IMR-90 (cell line): ENCODE results near the gene DHRSX. TPM values are rescaled to one million over a fixed set of nuclear protein-coding genes. Genes with fewer than 3 reads are reported as not detected.

Experiments
- ATAC-seq: fragments of 200-7000 bp; cut with Tn5 transposase; 2 replicates; pipeline ENCODE4 v1.9.1; 2020; ENCODE audit warnings: low read depth, mild to moderate bottlenecking, moderate library complexity
- BruUV-seq: library from RNA; stranded (reverse); fragments of 400-500 nt; replicated peaks from 2 replicates; lab custom pipeline; 2021; lab: Mats Ljungman, UMichigan
- CTCF ChIA-PET: fragments of 300-600 bp; formaldehyde crosslinking; extraction: SDS; loops from one replicate; lab custom pipeline; 2021; ENCODE audit warnings: antibody characterized with exemption; lab: Yijun Ruan, JAX
- POLR2A ChIA-PET: fragments of 300-600 bp; sonication (Branson Sonifier 250); formaldehyde crosslinking; loops from one replicate; lab custom pipeline; 2022; ENCODE audit warnings: antibody characterized with exemption; ENCODE audit not compliant: unreplicated experiment; lab: Charles Lee
- DNase-seq: peaks from one replicate; pipeline ENCODE4 v3.0.0; 2013
- H2AFZ ChIP-seq: replicated peaks from 2 replicates; pipeline ENCODE3; 2013; ENCODE audit warnings: low read length, mild to moderate bottlenecking; ENCODE audit not compliant: poor library complexity
- H2AK5ac ChIP-seq: 2 replicates; pipeline ENCODE4 v1.6.1; 2013; ENCODE audit warnings: low read depth, low read length, inconsistent platforms
- H2AK9ac ChIP-seq: replicated peaks from 2 replicates; pipeline ENCODE3; 2013; ENCODE audit warnings: mild to moderate bottlenecking, low read depth, low read length, moderate library complexity; ENCODE audit not compliant: poor library complexity
- H2BK120ac ChIP-seq: 2 replicates; pipeline ENCODE4 v1.6.1; 2013; ENCODE audit warnings: low read depth, low read length, inconsistent platforms
- H2BK15ac ChIP-seq: 3 replicates; pipeline ENCODE4 v1.6.1; 2013; ENCODE audit warnings: low read depth, low read length, inconsistent platforms
- H2BK20ac ChIP-seq: 2 replicates; pipeline ENCODE4 v1.6.1; 2013; ENCODE audit warnings: low read depth, mild to moderate bottlenecking, inconsistent platforms, low read length, moderate library complexity
- H2BK5ac ChIP-seq: 2 replicates; pipeline ENCODE4 v1.6.1; 2013; ENCODE audit warnings: mild to moderate bottlenecking, low read depth, low read length, inconsistent platforms; ENCODE audit not compliant: poor library complexity, severe bottlenecking
- H3K14ac ChIP-seq: replicated peaks from 2 replicates; pipeline ENCODE4 v1.6.1; 2013; ENCODE audit warnings: low read depth, low read length, inconsistent platforms
- H3K18ac ChIP-seq: 2 replicates; pipeline ENCODE4 v1.6.1; 2013; ENCODE audit warnings: low read depth, low read length, control low read depth
- H3K23ac ChIP-seq: 2 replicates; pipeline ENCODE4 v1.6.1; 2013; ENCODE audit warnings: low read depth, low read length, inconsistent platforms
- H3K27ac ChIP-seq: 2 replicates; pipeline ENCODE4 v1.5.1; 2013; ENCODE audit warnings: mild to moderate bottlenecking, control low read depth, low read length; ENCODE audit not compliant: insufficient read depth
- H3K27me3 ChIP-seq: 2 replicates; pipeline ENCODE4 v1.6.1; 2013; ENCODE audit warnings: low read length; ENCODE audit not compliant: control insufficient read depth, insufficient read depth
- H3K36me3 ChIP-seq: 2 replicates; pipeline ENCODE4 v1.6.1; 2013; ENCODE audit warnings: low read length, mixed read lengths; ENCODE audit not compliant: control insufficient read depth, insufficient read depth
- H3K4ac ChIP-seq: 2 replicates; pipeline ENCODE4 v1.6.1; 2013; ENCODE audit warnings: low read depth, low read length, inconsistent platforms
- H3K4me1 ChIP-seq: 2 replicates; pipeline ENCODE4 v1.6.1; 2013; ENCODE audit warnings: low read length, mixed read lengths; ENCODE audit not compliant: control insufficient read depth, insufficient read depth
- H3K4me2 ChIP-seq: 2 replicates; pipeline ENCODE4 v1.6.1; 2013; ENCODE audit warnings: low read depth, mild to moderate bottlenecking, control low read depth, low read length, moderate library complexity
- H3K4me3 ChIP-seq: 2 replicates; pipeline ENCODE4 v1.5.1; 2013; ENCODE audit warnings: low read depth, mild to moderate bottlenecking, control low read depth, low read length, moderate library complexity; ENCODE audit not compliant: insufficient read depth
- H3K56ac ChIP-seq: 2 replicates; pipeline ENCODE4 v1.6.1; 2013; ENCODE audit warnings: low read length, inconsistent platforms; ENCODE audit not compliant: insufficient read depth; ENCODE audit errors: extremely low read depth
- H3K79me1 ChIP-seq, 2 experiments: 2 replicates each; pipeline ENCODE4 v1.6.1; 2013; ENCODE audit warnings: low read length in 2 of 2, inconsistent platforms in 1 of 2, low read depth in 1 of 2
- H3K9ac ChIP-seq: 2 replicates; pipeline ENCODE4 v1.6.1; 2013; ENCODE audit warnings: low read depth, low read length, control low read depth
- H3K9me1 ChIP-seq: 2 replicates; pipeline ENCODE4 v1.6.1; 2013; ENCODE audit warnings: low read length, inconsistent platforms; ENCODE audit not compliant: insufficient read depth
- H3K9me3 ChIP-seq: 2 replicates; pipeline ENCODE4 v1.6.1; 2013; ENCODE audit warnings: low read length; ENCODE audit not compliant: control insufficient read depth, insufficient read depth
- H4K20me1 ChIP-seq: 2 replicates; pipeline ENCODE4 v1.6.1; 2013; ENCODE audit warnings: low read length, inconsistent platforms; ENCODE audit not compliant: insufficient read depth
- H4K5ac ChIP-seq: 2 replicates; pipeline ENCODE4 v1.6.1; 2013; ENCODE audit warnings: mild to moderate bottlenecking, low read depth, low read length, control low read depth
- H4K8ac ChIP-seq, 2 experiments: 2 replicates each; pipeline ENCODE4 v1.6.1; 2013; ENCODE audit warnings: low read depth in 2 of 2, low read length in 2 of 2, control low read depth in 1 of 2, inconsistent platforms in 1 of 2
- H4K91ac ChIP-seq: 2 replicates; pipeline ENCODE4 v1.6.1; 2013; ENCODE audit warnings: low read depth, low read length, inconsistent platforms; ENCODE audit not compliant: insufficient read depth
- BHLHE40 ChIP-seq: fragments of 150-350 bp; IDR thresholded peaks from 2 replicates; pipeline ENCODE4 v1.6.1; 2016; ENCODE audit warnings: mild to moderate bottlenecking, low read depth, low read length
- CEBPB ChIP-seq: IDR thresholded peaks from 2 replicates; pipeline ENCODE4 v1.6.1; 2012; ENCODE audit warnings: low read depth, low read length, improper control_type of control experiment
- CHD1 ChIP-seq: IDR thresholded peaks from 2 replicates; pipeline ENCODE4 v1.6.1; 2012; ENCODE audit warnings: low read depth, low read length, improper control_type of control experiment
- FOS ChIP-seq: fragments of 150-350 bp; IDR thresholded peaks from 2 replicates; pipeline ENCODE4 v1.6.1; 2016; ENCODE audit warnings: low read depth, low read length
- MAZ ChIP-seq: IDR thresholded peaks from 2 replicates; pipeline ENCODE4 v1.6.1; 2012; ENCODE audit warnings: low read depth, mild to moderate bottlenecking, low read length, improper control_type of control experiment, moderate library complexity, borderline replicate concordance
- RAD21 ChIP-seq: IDR thresholded peaks from 2 replicates; pipeline ENCODE4 v1.6.1; 2012; ENCODE audit warnings: low read length, improper control_type of control experiment
- RCOR1 ChIP-seq: IDR thresholded peaks from 2 replicates; pipeline ENCODE4 v1.6.1; 2012; ENCODE audit warnings: mild to moderate bottlenecking, low read length, improper control_type of control experiment; ENCODE audit not compliant: insufficient replicate concordance
- RFX5 ChIP-seq: IDR thresholded peaks from 2 replicates; pipeline ENCODE4 v1.8.0; 2012; ENCODE audit warnings: low read depth, mild to moderate bottlenecking, low read length, moderate library complexity
- SMC3 ChIP-seq: fragments of 150-350 bp; IDR thresholded peaks from 2 replicates; pipeline ENCODE4 v1.6.1; 2016; ENCODE audit warnings: low read depth, mild to moderate bottlenecking, antibody characterized with exemption, low read length, moderate library complexity
- WGBS, 2 experiments: methylation state at CpG; one replicate each; pipeline versions ENCODE4 v1.1.5 to v1.1.7; 2013; ENCODE audit warnings: missing lambda C conversion rate in 2 of 2; ENCODE audit not compliant: insufficient read length in 1 of 2; ENCODE audit errors: extremely low coverage in 2 of 2; 5-methylcytosine and 5-hydroxymethylcytosine counted together
- dilution Hi-C: fragments of 300-500 bp; cut with HindIII; formaldehyde crosslinking; loops from one replicate; pipeline ENCODE4 v1.14.3; 2018; ENCODE audit warnings: low sequenced_read_pairs; ENCODE audit not compliant: unreplicated experiment
- in situ Hi-C: fragments of 300-500 bp; cut with MboI; formaldehyde crosslinking; loops from 3 replicates; pipeline ENCODE4 v1.14.3; 2019; ENCODE audit warnings: low sequenced_read_pairs, inconsistent platforms, mixed read lengths
- intact Hi-C: fragments of 100-400 bp; cut with micrococcal nuclease; formaldehyde crosslinking; loops from 2 replicates; pipeline ENCODE4 v1.10.0; 2022
- polyA plus RNA-seq, 3 experiments: library from polyadenylated mRNA; depleted of rRNA; stranded (reverse); fragments of >200 nt; gene quantifications; 2 replicates each; pipeline ENCODE4 v1.2.3, GENCODE V29; 2012; ENCODE audit warnings: low replicate concordance in 1 of 3
- total RNA-seq: library from RNA; depleted of rRNA; stranded (reverse); fragments of >200 nt; gene quantifications from 2 replicates; pipeline ENCODE4 v1.2.3, GENCODE V29; 2012
- TF ChIP-seq, protein P1 (sequence below): fragments of 150-350 bp; IDR thresholded peaks from 2 replicates; pipeline ENCODE4 v1.6.1; 2016; ENCODE audit warnings: low read depth, mild to moderate bottlenecking, low read length, moderate library complexity, borderline replicate concordance
- TF ChIP-seq, protein P2 (sequence below): conservative IDR thresholded peaks from 2 replicates; pipeline ENCODE4 v1.5.1; 2012; ENCODE audit warnings: mild to moderate bottlenecking, low read depth, low read length, improper control_type of control experiment

Gene DHRSX
- total and polyA plus RNA-seq, 2 of the 4 experiments (the other 2 are of a cell fraction) = 26.2 to 38.0 TPM

DNA sequence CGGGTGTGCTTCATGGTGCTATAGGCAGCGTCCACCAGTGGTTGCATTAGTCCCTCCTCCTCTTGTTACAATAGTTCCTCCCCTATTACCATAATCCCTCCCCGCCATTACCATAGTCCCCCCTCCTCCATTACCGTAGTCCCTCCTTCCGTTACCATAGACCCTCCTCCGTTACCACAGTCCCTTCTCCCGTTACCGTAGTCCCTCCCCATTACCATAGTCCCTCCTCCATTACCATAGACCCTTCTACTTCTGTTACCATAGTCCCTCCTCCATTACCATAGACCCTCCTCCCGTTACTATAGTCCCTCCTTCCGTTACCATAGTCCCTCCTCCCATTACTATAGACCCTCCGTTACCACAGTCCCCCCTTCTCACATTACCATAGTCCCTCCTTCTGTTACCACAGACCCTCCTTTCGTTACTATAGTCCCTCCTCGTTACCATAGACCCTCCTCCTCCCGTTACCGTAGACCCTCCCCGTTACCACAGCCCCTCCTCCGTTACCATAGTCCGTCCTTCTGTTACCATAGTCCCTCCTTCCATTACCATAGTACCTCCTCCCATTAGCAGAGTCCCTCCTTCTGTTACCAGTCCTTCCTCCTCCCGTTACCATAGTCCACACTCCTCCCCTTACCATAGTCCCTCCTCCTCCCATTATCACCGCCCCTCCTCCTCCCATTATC is 129.6 kb downstream of the DHRSX start:
- no peak overlapping the region for H2BK15ac ChIP-seq
- TF ChIP-seq SMC3 = no peak
- TF ChIP-seq MAZ = no peak
- TF ChIP-seq BHLHE40 = no peak
- no peak for TF ChIP-seq RCOR1
- TF ChIP-seq RAD21 = no peak
- TF ChIP-seq, protein P1, sequence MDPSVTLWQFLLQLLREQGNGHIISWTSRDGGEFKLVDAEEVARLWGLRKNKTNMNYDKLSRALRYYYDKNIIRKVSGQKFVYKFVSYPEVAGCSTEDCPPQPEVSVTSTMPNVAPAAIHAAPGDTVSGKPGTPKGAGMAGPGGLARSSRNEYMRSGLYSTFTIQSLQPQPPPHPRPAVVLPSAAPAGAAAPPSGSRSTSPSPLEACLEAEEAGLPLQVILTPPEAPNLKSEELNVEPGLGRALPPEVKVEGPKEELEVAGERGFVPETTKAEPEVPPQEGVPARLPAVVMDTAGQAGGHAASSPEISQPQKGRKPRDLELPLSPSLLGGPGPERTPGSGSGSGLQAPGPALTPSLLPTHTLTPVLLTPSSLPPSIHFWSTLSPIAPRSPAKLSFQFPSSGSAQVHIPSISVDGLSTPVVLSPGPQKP = no peak
- TF ChIP-seq RFX5 = no peak
- no peak for TF ChIP-seq FOS
- no peak for TF ChIP-seq CHD1
- no peak for TF ChIP-seq CEBPB
- TF ChIP-seq, protein P2, sequence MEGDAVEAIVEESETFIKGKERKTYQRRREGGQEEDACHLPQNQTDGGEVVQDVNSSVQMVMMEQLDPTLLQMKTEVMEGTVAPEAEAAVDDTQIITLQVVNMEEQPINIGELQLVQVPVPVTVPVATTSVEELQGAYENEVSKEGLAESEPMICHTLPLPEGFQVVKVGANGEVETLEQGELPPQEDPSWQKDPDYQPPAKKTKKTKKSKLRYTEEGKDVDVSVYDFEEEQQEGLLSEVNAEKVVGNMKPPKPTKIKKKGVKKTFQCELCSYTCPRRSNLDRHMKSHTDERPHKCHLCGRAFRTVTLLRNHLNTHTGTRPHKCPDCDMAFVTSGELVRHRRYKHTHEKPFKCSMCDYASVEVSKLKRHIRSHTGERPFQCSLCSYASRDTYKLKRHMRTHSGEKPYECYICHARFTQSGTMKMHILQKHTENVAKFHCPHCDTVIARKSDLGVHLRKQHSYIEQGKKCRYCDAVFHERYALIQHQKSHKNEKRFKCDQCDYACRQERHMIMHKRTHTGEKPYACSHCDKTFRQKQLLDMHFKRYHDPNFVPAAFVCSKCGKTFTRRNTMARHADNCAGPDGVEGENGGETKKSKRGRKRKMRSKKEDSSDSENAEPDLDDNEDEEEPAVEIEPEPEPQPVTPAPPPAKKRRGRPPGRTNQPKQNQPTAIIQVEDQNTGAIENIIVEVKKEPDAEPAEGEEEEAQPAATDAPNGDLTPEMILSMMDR = no peak
- dilution Hi-C loops = no loop called here

More for the DNA sequence above, 129.6 kb downstream of the DHRSX start:
- H3K56ac ChIP-seq = no peak overlapping the region
- H2BK20ac ChIP-seq = no peak overlapping the region
- no peak overlapping the region for H3K14ac ChIP-seq
- no peaks in the 10 kb centered on the region for H3K27me3 ChIP-seq
- no peak for DNase-seq
- H3K79me1 ChIP-seq = peaks cover 3% of the 10 kb centered on the region in 2 experiments; a peak in 1 of 4 replicates
- H3K9me1 ChIP-seq = peaks cover 3% of the 10 kb centered on the region; the same call in 1 of the 2 replicates
- ChIA-PET CTCF (no interaction called here), POLR2A (no interaction called here)
- no peaks in the 10 kb centered on the region for H4K20me1 ChIP-seq
- intact Hi-C loops (no loop called here), in situ Hi-C loops (no loop called here)
- no peak overlapping the region for H3K27ac ChIP-seq
- H3K9me3 ChIP-seq = no peaks in the 10 kb centered on the region
- no TSS peak for BruUV-seq
- WGBS, 2 experiments = 81% methylated on average over 8 of the region's 20 CpGs; no CpG with 5 or more reads in 1 of the 2 experiments
- H3K36me3 ChIP-seq = peaks cover 10% of the 10 kb centered on the region
- no peak overlapping the region; the same call in 1 of the 2 replicates for H3K4ac ChIP-seq
- ATAC-seq = no peak
- no peak overlapping the region for H3K18ac ChIP-seq
- H2BK120ac ChIP-seq = no peak overlapping the region
- H4K8ac ChIP-seq = no peak overlapping the region
- H3K4me1 ChIP-seq = no peaks in the 10 kb centered on the region
- no peak overlapping the region for H2AK5ac ChIP-seq
- no peak overlapping the region for H3K23ac ChIP-seq
- H2AFZ ChIP-seq = no peak overlapping the region
- H3K9ac ChIP-seq = no peak overlapping the region
- no peak overlapping the region for H3K4me2 ChIP-seq
- no peak overlapping the region for H4K91ac ChIP-seq
- H2AK9ac ChIP-seq = peak overlapping the region; percentile 16
- no peak overlapping the region for H3K4me3 ChIP-seq
- H2BK5ac ChIP-seq = no peak overlapping the region
- H4K5ac ChIP-seq = no peak overlapping the region
